Liver (tissue), 9 donors: ENCODE results near the gene UTRN. TPM values are rescaled to one million over a fixed set of nuclear protein-coding genes. Genes with fewer than 3 reads are reported as not detected.

Experiments used
- DNase-seq: peaks from one replicate; pipeline ENCODE4 v3.0.0-alpha.2; 2017; ENCODE audit warnings: low spot score
- H3K27ac ChIP-seq, 2 donors: one replicate each; pipeline ENCODE4 v1.7.0; 2013; ENCODE audit warnings: inconsistent platforms in 2 of 2, low read length in 2 of 2, control low read depth in 1 of 2, low read depth in 1 of 2, mild to moderate bottlenecking in 1 of 2
- H3K27me3 ChIP-seq, 4 donors: one replicate each; pipeline versions ENCODE4 v1.6.1 to v1.7.0; 2013; ENCODE audit warnings: low read length in 3 of 4, inconsistent platforms in 1 of 4, mild to moderate bottlenecking in 1 of 4, moderate library complexity in 1 of 4; ENCODE audit not compliant: control insufficient read depth in 4 of 4, insufficient read depth in 4 of 4
- H3K36me3 ChIP-seq, 4 donors: one replicate each; pipeline versions ENCODE4 v1.6.1 to v1.7.0; 2013; ENCODE audit warnings: low read length in 3 of 4, mild to moderate bottlenecking in 3 of 4, low read depth in 1 of 4, moderate library complexity in 1 of 4; ENCODE audit not compliant: control insufficient read depth in 4 of 4, insufficient read depth in 3 of 4
- H3K4me1 ChIP-seq, 4 donors: one replicate each; pipeline versions ENCODE4 v1.6.1 to v1.7.0; 2013; ENCODE audit warnings: low read length in 3 of 4, mild to moderate bottlenecking in 3 of 4, moderate library complexity in 1 of 4; ENCODE audit not compliant: control insufficient read depth in 4 of 4, insufficient read depth in 4 of 4
- H3K4me3 ChIP-seq, 3 donors: one replicate each; pipeline versions ENCODE4 v1.6.1 to v1.7.0; 2013; ENCODE audit warnings: low read length in 3 of 3, control low read depth in 1 of 3, low read depth in 1 of 3, mild to moderate bottlenecking in 1 of 3
- H3K9ac ChIP-seq, 2 donors: one replicate each; pipeline ENCODE4 v1.7.0; 2013; ENCODE audit warnings: low read length in 2 of 2, mild to moderate bottlenecking in 2 of 2, moderate library complexity in 2 of 2, control low read depth in 1 of 2, low read depth in 1 of 2
- H3K9me3 ChIP-seq, 4 donors: one replicate each; pipeline versions ENCODE4 v1.6.1 to v1.7.0; 2013; ENCODE audit warnings: low read length in 3 of 4; ENCODE audit not compliant: control insufficient read depth in 4 of 4
- CTCF ChIP-seq: fragments of 150-350 bp; IDR thresholded peaks from 2 replicates; pipeline ENCODE4 v1.5.1; 2017; ENCODE audit warnings: improper control_type of control experiment, low read depth, low read length; ENCODE audit not compliant: missing input control
- HNF4G ChIP-seq: IDR thresholded peaks from 2 replicates; pipeline ENCODE4 v1.6.1; 2016; ENCODE audit warnings: antibody characterized with exemption
- JUND ChIP-seq, 2 donors: IDR thresholded peaks; 2 replicates each; pipeline ENCODE4 v1.6.1; 2016; ENCODE audit warnings: antibody characterized with exemption in 2 of 2
- NR2F2 ChIP-seq: IDR thresholded peaks from 2 replicates; pipeline ENCODE4 v1.6.1; 2016; ENCODE audit warnings: antibody characterized with exemption
- TAF1 ChIP-seq: conservative IDR thresholded peaks from 2 replicates; pipeline ENCODE4 v1.6.1; 2016; ENCODE audit warnings: antibody characterized with exemption, mild to moderate bottlenecking
- YY1 ChIP-seq: IDR thresholded peaks from 2 replicates; pipeline ENCODE4 v1.6.1; 2016; ENCODE audit warnings: antibody characterized with exemption, mild to moderate bottlenecking
- WGBS: extraction: QIAGEN DNeasy Blood & Tissue Kit; methylation state at CpG from one replicate; pipeline ENCODE4 v1.1.7; 2013; 5-methylcytosine and 5-hydroxymethylcytosine counted together
- polyA plus RNA-seq, 2 donors: library from polyadenylated mRNA; stranded (reverse) in 1 of 2; unstranded in 1 of 2; fragments of 200-250 nt in 1 of 2; fragments of >200 nt in 1 of 2; fragmentation: Nextera tagmentation in 1 of 2; extraction: Ambion mirVana in 1 of 2; gene quantifications; one replicate each; pipeline versions ENCODE4 v1.2.1 to v1.2.3, GENCODE V29; 2013 to 2015
- total RNA-seq, 2 donors: library from RNA; depleted of rRNA; stranded (reverse); fragments of >200 nt; gene quantifications; one replicate each; pipeline ENCODE4 v1.2.3, GENCODE V29; 2014
- TF ChIP-seq, protein P1 (sequence below): IDR thresholded peaks from 2 replicates; pipeline ENCODE4 v1.6.1; 2016; ENCODE audit warnings: antibody characterized with exemption
- TF ChIP-seq, protein P2 (sequence below): IDR thresholded peaks from 2 replicates; pipeline ENCODE4 v1.6.1; 2016; ENCODE audit warnings: antibody characterized with exemption
- TF ChIP-seq, protein P3 (sequence below): IDR thresholded peaks from 2 replicates; pipeline ENCODE4 v1.6.1; 2016; ENCODE audit warnings: antibody characterized with exemption, mild to moderate bottlenecking
- TF ChIP-seq, protein P4 (sequence below): IDR thresholded peaks from 2 replicates; pipeline ENCODE4 v1.6.1; 2016; ENCODE audit warnings: antibody characterized with exemption
- donor health status: healthy.
- donor health status: healthy.
- donor health status: healthy.
- donor health status: healthy.
- donor health status: healthy.

UTRN gene
- total and polyA plus RNA-seq, 4 donors: 6.9 to 83.7 (median 47.6) TPM

- no peak overlapping the region for H3K4me3 ChIP-seq
- no peaks in the 10 kb centered on the region for H3K9me3 ChIP-seq
- no peaks in the 10 kb centered on the region for H3K27me3 ChIP-seq
- no peak overlapping the region for H3K9ac ChIP-seq
- H3K4me1 ChIP-seq: peaks cover 9 to 28% (median 17%) of the 10 kb centered on the region in 4 donors
- TF ChIP-seq, protein P1, sequence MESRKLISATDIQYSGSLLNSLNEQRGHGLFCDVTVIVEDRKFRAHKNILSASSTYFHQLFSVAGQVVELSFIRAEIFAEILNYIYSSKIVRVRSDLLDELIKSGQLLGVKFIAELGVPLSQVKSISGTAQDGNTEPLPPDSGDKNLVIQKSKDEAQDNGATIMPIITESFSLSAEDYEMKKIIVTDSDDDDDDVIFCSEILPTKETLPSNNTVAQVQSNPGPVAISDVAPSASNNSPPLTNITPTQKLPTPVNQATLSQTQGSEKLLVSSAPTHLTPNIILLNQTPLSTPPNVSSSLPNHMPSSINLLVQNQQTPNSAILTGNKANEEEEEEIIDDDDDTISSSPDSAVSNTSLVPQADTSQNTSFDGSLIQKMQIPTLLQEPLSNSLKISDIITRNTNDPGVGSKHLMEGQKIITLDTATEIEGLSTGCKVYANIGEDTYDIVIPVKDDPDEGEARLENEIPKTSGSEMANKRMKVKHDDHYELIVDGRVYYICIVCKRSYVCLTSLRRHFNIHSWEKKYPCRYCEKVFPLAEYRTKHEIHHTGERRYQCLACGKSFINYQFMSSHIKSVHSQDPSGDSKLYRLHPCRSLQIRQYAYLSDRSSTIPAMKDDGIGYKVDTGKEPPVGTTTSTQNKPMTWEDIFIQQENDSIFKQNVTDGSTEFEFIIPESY: no peak
- TF ChIP-seq JUND (IDR thresholded peaks at IDR 0.05): no peak
- TF ChIP-seq NR2F2: no peak
- TF ChIP-seq, protein P2, sequence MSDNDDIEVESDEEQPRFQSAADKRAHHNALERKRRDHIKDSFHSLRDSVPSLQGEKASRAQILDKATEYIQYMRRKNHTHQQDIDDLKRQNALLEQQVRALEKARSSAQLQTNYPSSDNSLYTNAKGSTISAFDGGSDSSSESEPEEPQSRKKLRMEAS: no peak
- TF ChIP-seq YY1: no peak
- no peak for TF ChIP-seq HNF4G
- TF ChIP-seq, protein P3, sequence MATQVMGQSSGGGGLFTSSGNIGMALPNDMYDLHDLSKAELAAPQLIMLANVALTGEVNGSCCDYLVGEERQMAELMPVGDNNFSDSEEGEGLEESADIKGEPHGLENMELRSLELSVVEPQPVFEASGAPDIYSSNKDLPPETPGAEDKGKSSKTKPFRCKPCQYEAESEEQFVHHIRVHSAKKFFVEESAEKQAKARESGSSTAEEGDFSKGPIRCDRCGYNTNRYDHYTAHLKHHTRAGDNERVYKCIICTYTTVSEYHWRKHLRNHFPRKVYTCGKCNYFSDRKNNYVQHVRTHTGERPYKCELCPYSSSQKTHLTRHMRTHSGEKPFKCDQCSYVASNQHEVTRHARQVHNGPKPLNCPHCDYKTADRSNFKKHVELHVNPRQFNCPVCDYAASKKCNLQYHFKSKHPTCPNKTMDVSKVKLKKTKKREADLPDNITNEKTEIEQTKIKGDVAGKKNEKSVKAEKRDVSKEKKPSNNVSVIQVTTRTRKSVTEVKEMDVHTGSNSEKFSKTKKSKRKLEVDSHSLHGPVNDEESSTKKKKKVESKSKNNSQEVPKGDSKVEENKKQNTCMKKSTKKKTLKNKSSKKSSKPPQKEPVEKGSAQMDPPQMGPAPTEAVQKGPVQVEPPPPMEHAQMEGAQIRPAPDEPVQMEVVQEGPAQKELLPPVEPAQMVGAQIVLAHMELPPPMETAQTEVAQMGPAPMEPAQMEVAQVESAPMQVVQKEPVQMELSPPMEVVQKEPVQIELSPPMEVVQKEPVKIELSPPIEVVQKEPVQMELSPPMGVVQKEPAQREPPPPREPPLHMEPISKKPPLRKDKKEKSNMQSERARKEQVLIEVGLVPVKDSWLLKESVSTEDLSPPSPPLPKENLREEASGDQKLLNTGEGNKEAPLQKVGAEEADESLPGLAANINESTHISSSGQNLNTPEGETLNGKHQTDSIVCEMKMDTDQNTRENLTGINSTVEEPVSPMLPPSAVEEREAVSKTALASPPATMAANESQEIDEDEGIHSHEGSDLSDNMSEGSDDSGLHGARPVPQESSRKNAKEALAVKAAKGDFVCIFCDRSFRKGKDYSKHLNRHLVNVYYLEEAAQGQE: no peak
- DNase-seq: no peak
- no peak overlapping the region for H3K27ac ChIP-seq
- H3K36me3 ChIP-seq: peaks cover 0 to 12% (median 4%) of the 10 kb centered on the region in 4 donors
Observed at GRCh38 chr6:144294016-144294415, 8.9 kb downstream of the UTRN start.

DNA sequence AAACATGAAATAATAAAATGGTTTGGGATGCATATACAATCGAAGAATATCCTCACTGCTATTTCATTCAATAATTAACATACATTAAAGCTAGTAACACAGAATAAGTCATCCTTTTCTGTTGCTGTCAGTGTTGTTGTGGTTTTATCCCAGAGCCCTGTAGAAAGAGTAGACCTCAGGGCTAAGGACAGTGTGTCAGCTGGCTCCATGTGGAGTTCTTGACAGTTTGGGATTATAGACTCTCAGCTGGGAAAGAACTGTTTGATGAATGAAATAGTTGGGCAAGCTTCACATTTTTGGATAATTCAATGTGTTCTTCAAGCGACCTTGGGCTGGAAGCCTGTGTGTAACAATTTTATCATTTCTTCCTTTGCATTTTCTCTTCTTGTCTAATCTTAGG is 10.1 kb downstream of the UTRN start:
- Histone ChIP-seq H3K27ac (no peak overlapping the region), H3K4me1 (peaks cover 9 to 28% (median 17%) of the 10 kb centered on the region in 4 donors), H3K9me3 (no peaks in the 10 kb centered on the region), H3K36me3 (peaks cover 0 to 12% (median 4%) of the 10 kb centered on the region in 4 donors), H3K9ac (no peak overlapping the region), H3K4me3 (no peak overlapping the region), H3K27me3 (no peaks in the 10 kb centered on the region)
- WGBS: 95% methylated on average over 2 of the region's 2 CpGs
- no peak for DNase-seq
- TF ChIP-seq HNF4G (no peak), CTCF (no peak), YY1 (no peak), TAF1 (no peak)
- TF ChIP-seq, protein P4, sequence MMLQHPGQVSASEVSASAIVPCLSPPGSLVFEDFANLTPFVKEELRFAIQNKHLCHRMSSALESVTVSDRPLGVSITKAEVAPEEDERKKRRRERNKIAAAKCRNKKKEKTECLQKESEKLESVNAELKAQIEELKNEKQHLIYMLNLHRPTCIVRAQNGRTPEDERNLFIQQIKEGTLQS: no peak
